HG02759 (cell line): Measurements from ENCODE around the gene LPCAT1.

Experiments
- ATAC-seq: cut with Tn5 transposase; IDR thresholded peaks from one replicate; pipeline ENCODE4 v1.9.1; 2021; ENCODE audit warnings: mild to moderate bottlenecking, moderate library complexity; ENCODE audit not compliant: unreplicated experiment

LPCAT1 gene

GRCh38 chr5:1414311-1415058 lies 109.3 kb downstream of the LPCAT1 start:
- no peak for ATAC-seq

DNA sequence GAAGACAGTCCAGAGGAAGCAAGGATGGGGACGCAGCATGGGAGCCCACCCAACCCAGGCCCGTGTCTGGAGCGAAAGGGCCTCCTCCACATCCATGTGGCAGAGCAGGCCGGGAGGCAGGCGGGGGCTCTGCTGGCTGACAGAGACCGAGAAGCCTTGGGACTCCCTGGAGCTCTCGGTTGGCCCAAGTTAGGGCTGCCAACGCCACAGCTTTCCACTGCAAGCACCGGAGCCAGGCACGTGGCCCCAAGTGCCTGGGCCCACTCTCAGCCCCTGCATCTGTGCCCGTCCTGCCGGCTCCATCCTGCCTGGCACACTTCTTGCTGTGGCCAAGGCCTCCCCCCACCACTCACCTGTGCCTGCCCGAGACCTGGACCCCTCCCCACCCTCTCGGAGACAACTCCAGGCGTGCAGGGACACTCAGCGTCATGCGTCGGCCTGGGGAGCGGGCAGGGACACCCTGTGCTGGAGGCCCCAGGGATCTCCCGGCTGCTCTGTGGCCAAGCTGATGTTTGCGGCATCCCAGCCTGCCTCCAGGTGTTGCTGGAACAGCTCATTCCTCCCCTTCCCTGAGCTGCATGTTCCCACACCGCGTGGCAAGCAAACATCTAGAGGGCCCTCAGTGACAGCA lies 110.0 kb downstream of the LPCAT1 start:
- ATAC-seq: no peak

DNA sequence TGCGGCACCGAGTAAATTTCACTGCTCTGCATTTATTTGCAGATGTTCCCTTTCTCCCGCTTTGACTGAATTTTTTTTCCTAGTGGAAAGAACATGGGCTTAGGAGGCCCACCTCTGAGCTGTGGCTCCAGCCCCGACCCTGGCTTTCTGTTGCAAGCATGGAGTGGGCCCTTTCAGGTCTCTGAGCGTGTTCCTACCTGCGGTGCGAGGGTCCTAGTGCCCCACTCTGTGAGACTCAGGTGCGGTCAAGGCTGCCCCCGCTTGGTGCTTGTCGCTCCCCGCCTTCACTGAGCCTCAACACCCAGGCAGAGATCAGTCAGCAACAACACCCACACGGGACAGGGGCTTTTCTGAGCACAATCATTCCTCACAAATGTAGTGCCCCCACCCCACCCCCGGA lies 110.5 kb downstream of the LPCAT1 start:
- ATAC-seq: no peak

DNA sequence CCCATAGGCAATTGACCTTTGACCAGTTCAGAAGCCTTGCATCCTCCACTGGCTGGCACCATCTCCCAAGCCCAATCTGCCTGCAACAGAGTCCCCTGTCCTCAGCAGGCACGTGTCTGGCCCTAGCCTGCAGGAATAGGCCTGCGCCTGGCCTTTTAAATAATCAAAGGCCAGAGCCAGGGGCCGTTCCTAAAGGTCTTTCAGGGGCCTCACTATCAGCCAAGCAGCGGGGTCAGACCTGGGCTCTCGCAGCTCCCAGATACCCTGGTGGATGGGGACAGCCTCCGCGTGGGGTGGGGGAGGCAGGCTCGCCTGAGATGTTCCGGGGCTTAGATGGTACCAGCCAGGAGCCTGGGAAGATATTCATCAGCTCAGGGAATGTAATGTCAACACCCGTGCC lies 111.1 kb downstream of the LPCAT1 start:
- ATAC-seq: no peak

DNA sequence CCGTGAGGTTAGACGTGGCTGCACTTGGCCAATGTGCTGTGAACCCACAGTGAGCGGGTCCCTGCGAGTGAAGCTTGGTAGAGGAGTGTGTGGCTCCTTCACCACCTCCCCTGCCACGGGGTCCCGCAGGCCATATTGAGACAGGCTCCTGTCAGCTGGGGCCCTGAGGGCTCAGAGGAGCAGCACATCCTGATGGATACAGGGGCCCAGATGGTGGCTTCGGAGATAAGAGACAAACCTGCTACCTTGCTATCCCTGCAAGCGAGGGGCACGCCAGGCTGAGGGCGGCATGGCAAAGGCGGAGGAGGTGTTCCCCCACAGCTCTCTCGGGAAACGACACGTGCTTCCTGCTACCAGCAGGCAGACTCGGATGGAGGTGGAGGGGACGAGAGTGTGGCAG lies 111.6 kb downstream of the LPCAT1 start:
- no peak for ATAC-seq
